ENCODE measurements around the gene PRRC2C.

GRCh38 chr1:171595324-171595723 is 110.0 kb downstream of the PRRC2C start:
- no peak for TF ChIP-seq POLR2A (IDR thresholded peaks at IDR 0.05)
- TF ChIP-seq, protein P1, sequence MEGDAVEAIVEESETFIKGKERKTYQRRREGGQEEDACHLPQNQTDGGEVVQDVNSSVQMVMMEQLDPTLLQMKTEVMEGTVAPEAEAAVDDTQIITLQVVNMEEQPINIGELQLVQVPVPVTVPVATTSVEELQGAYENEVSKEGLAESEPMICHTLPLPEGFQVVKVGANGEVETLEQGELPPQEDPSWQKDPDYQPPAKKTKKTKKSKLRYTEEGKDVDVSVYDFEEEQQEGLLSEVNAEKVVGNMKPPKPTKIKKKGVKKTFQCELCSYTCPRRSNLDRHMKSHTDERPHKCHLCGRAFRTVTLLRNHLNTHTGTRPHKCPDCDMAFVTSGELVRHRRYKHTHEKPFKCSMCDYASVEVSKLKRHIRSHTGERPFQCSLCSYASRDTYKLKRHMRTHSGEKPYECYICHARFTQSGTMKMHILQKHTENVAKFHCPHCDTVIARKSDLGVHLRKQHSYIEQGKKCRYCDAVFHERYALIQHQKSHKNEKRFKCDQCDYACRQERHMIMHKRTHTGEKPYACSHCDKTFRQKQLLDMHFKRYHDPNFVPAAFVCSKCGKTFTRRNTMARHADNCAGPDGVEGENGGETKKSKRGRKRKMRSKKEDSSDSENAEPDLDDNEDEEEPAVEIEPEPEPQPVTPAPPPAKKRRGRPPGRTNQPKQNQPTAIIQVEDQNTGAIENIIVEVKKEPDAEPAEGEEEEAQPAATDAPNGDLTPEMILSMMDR (IDR thresholded peaks at IDR 0.05): no peak
